ENCODE measurements around the gene CCDC27. TPM values are rescaled to one million over a fixed set of nuclear protein-coding genes. Genes with fewer than 3 reads are reported as not detected.
A peak's percentile ranks its signal among the peaks of the same experiment; 100 is the strongest.

The CCDC27 gene
- total RNA-seq, 1 donor from 2014 or later = not detected

GRCh38 chr1:3767328-3767925 lies 15.2 kb downstream of the CCDC27 start:
- no peak overlapping the region for H3K4me3 Mint-ChIP-seq
- intact Hi-C loops (cut with micrococcal nuclease) = no loop called here
- TF ChIP-seq, protein P1, sequence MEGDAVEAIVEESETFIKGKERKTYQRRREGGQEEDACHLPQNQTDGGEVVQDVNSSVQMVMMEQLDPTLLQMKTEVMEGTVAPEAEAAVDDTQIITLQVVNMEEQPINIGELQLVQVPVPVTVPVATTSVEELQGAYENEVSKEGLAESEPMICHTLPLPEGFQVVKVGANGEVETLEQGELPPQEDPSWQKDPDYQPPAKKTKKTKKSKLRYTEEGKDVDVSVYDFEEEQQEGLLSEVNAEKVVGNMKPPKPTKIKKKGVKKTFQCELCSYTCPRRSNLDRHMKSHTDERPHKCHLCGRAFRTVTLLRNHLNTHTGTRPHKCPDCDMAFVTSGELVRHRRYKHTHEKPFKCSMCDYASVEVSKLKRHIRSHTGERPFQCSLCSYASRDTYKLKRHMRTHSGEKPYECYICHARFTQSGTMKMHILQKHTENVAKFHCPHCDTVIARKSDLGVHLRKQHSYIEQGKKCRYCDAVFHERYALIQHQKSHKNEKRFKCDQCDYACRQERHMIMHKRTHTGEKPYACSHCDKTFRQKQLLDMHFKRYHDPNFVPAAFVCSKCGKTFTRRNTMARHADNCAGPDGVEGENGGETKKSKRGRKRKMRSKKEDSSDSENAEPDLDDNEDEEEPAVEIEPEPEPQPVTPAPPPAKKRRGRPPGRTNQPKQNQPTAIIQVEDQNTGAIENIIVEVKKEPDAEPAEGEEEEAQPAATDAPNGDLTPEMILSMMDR (IDR thresholded peaks at IDR 0.05) = no peak
- H3K4me1 Mint-ChIP-seq = peaks cover 8% of the 10 kb centered on the region
- no peak for DNase-seq
- POLR2A ChIA-PET = interaction anchor here (0.6 to 0.7 kb wide), 3 partner anchors 11 to 1134 kb away, joined by 3 to 4 read pairs (median 4); no protein-coding TSS in a partner anchor
- no peaks in the 10 kb centered on the region for H3K36me3 Mint-ChIP-seq (ENCODE audit: low read depth)
- H3K9me3 Mint-ChIP-seq = no peaks in the 10 kb centered on the region
- H3K27ac Mint-ChIP-seq = no peak overlapping the region
- no peak for ATAC-seq (ENCODE audit: low read depth)
- peaks cover 10% of the 10 kb centered on the region for H3K27me3 Mint-ChIP-seq
- CTCF ChIA-PET = no interaction called here

DNA sequence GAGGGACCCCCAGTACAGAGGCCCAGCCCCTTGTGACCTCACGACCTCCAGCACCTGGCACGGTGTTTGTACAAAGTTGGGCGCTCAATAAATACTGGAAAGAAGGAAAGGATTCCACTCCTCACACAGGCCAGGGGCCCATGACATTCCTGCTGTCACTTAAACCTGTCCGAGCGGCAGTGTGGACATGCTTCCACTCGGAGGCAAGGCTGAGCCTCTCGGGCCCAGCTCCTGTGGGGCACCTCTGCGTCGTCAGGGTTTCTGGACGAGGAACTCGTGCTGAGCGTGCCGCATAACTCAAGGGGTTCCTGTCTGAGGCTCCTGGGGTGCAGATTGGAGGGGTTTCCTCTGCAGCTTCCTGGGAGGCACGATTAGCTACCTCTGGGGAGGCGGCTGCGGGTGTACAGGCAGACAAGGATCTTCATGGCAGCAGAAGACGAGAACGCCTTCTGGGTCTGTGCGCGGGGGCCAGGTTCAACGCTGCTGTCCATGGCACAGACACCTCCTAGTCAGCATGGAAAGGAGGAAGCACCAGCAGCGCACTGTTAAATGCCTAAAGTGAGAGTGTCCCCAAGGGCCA lies 16.7 kb downstream of the CCDC27 start:
- DNase-seq (no peak), ATAC-seq (ENCODE audit: low read depth) (no peak)
- TF ChIP-seq, protein P1 (IDR thresholded peaks at IDR 0.05) = no peak
- ChIA-PET CTCF (no interaction called here), POLR2A (no interaction called here)
- intact Hi-C loops (cut with micrococcal nuclease) = no loop called here
- Mint-ChIP-seq H3K27ac (no peak overlapping the region), H3K36me3 (ENCODE audit: low read depth) (no peaks in the 10 kb centered on the region), H3K4me1 (peaks cover 8% of the 10 kb centered on the region), H3K27me3 (peaks cover 6% of the 10 kb centered on the region), H3K9me3 (no peaks in the 10 kb centered on the region), H3K4me3 (no peak overlapping the region)

DNA sequence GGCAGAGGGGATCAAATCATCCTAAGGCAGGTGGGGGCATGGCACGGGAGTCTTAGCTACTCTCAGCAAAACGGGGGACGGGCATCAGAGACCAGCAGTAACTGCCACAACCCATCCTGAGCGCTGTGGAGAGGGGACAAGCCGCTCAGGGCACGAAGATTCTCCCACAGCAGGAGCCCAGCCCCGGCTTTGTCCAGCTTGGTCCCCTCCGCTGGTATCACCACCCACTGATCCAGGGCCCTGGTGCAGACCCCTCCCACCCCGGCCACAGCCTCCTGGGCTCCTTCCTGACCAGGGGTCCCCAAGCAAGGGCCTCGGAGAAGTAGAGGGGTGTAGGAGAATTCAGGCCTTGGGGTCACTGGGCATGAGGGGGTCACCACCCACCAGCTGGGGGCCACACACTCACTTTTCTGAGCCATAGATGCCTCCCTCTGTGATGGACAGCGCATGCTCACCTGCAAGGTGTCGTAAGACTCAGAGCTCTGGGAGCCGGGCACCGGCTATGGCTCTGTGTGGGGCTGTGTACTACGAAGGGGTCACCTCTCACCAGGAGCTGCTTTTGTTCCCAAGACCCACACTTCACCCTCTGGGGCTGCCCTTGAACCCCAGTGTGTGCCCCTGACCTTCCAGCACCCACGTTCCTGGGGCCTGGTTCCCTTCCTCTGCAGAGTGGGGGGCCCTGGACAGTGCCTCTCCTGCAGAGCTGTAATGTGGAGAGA lies 18.0 kb downstream of the CCDC27 start:
- Mint-ChIP-seq H3K36me3 (ENCODE audit: low read depth) (no peaks in the 10 kb centered on the region), H3K27me3 (peaks cover 6% of the 10 kb centered on the region), H3K4me1 (peaks cover 11% of the 10 kb centered on the region), H3K9me3 (no peaks in the 10 kb centered on the region), H3K27ac (no peak overlapping the region), H3K4me3 (peak overlapping the region; percentile 45)
- TF ChIP-seq, protein P1 (IDR thresholded peaks at IDR 0.05) = no peak
- intact Hi-C loops (cut with micrococcal nuclease) = no loop called here
- CTCF ChIA-PET = no interaction called here
- ATAC-seq (ENCODE audit: low read depth) = no peak
- DNase-seq = no peak
- POLR2A ChIA-PET = no interaction called here

GRCh38 chr1:3771108-3772026 lies 19.1 kb downstream of the CCDC27 start:
- ATAC-seq (ENCODE audit: low read depth) = no peak
- no peaks in the 10 kb centered on the region for H3K36me3 Mint-ChIP-seq (ENCODE audit: low read depth)

More at GRCh38 chr1:3771108-3772026, 19.1 kb downstream of the CCDC27 start:
- ChIA-PET POLR2A (interaction anchor here (1.2 to 1.4 kb wide), 2 partner anchors 25 to 128 kb away, joined by 4 to 8 read pairs; partner anchors contain the start of genes C1orf174 and LRRC47), CTCF (no interaction called here)
- Mint-ChIP-seq H3K4me3 (peak overlapping the region; percentile 76), H3K27me3 (peaks cover 5% of the 10 kb centered on the region), H3K27ac (no peak overlapping the region), H3K4me1 (peaks cover 18% of the 10 kb centered on the region), H3K9me3 (no peaks in the 10 kb centered on the region)
- intact Hi-C loops (cut with micrococcal nuclease) = loop anchor here (1.0 kb wide), 3 partner anchors 24 to 129 kb away; partner anchors contain the start of genes C1orf174 and LRRC47
- TF ChIP-seq, protein P1 (IDR thresholded peaks at IDR 0.05) = no peak
- no peak for DNase-seq

Measured in activated B cell treated with CpG ODN at 0.5 μM for 24 hours (primary cell).